ENCODE results near the gene POMT1.

The POMT1 gene

GRCh38 chr9:131484560-131485185 is 18.0 kb upstream of the POMT1 start:
- H3K27ac ChIP-seq (ENCODE audit: low read length), result no peak overlapping the region
- no peaks in the 10 kb centered on the region for H3K4me1 ChIP-seq (ENCODE audit: insufficient read depth, low read length)
- H3K27me3 ChIP-seq (ENCODE audit: insufficient read depth, low read length, poor library complexity), result no peaks in the 10 kb centered on the region
- TF ChIP-seq CTCF (IDR thresholded peaks at IDR 0.05; ENCODE audit: borderline replicate concordance, extremely low read depth, low read length, poor library complexity, severe bottlenecking), result no peak
- no peak for TF ChIP-seq EZH2 (IDR thresholded peaks at IDR 0.05; ENCODE audit: borderline replicate concordance, low read depth, low read length, severe bottlenecking)
- DNase-seq (no peak), ATAC-seq (ENCODE audit: insufficient read depth, low read depth) (no peak)
- H3K36me3 ChIP-seq (ENCODE audit: insufficient read depth, low read length), result peaks cover 97% of the 10 kb centered on the region
- H3K4me3 ChIP-seq (ENCODE audit: low read depth in 1 of 2, low read length in 2 of 2), result no peak overlapping the region
- H3K79me2 ChIP-seq (ENCODE audit: insufficient read depth, low read length), result peaks cover 3% of the 10 kb centered on the region; the same call in 1 of the 2 replicates
- peaks cover 44% of the 10 kb centered on the region; the same call in 1 of the 2 replicates for H4K20me1 ChIP-seq (ENCODE audit: insufficient read depth, low read length)
- H3K4me2 ChIP-seq (ENCODE audit: insufficient read depth, low read length), result no peak overlapping the region
- no peak overlapping the region for H2AFZ ChIP-seq (ENCODE audit: low read depth, low read length)
- no peaks in the 10 kb centered on the region for H3K9me3 ChIP-seq (ENCODE audit: insufficient read depth, low read length, severe bottlenecking)
- no peak overlapping the region for H3K9ac ChIP-seq (ENCODE audit: low read depth, low read length)

GRCh38 chr9:131485206-131485605 is 17.5 kb upstream of the POMT1 start:
- ATAC-seq (ENCODE audit: insufficient read depth, low read depth), result no peak
- Histone ChIP-seq H3K9me3 (ENCODE audit: insufficient read depth, low read length, severe bottlenecking) (no peaks in the 10 kb centered on the region), H4K20me1 (ENCODE audit: insufficient read depth, low read length) (peaks cover 40% of the 10 kb centered on the region; the same call in 1 of the 2 replicates), H3K27me3 (ENCODE audit: insufficient read depth, low read length, poor library complexity) (no peaks in the 10 kb centered on the region), H3K4me3 (ENCODE audit: low read depth in 1 of 2, low read length in 2 of 2) (no peak overlapping the region), H3K4me1 (ENCODE audit: insufficient read depth, low read length) (no peaks in the 10 kb centered on the region), H3K36me3 (ENCODE audit: insufficient read depth, low read length) (peaks cover 97% of the 10 kb centered on the region), H3K4me2 (ENCODE audit: insufficient read depth, low read length) (no peak overlapping the region), H3K79me2 (ENCODE audit: insufficient read depth, low read length) (peaks cover 3% of the 10 kb centered on the region; the same call in 1 of the 2 replicates), H3K27ac (ENCODE audit: low read length) (no peak overlapping the region), H3K9ac (ENCODE audit: low read depth, low read length) (no peak overlapping the region), H2AFZ (ENCODE audit: low read depth, low read length) (no peak overlapping the region)
- no peak for DNase-seq
- TF ChIP-seq EZH2 (IDR thresholded peaks at IDR 0.05; ENCODE audit: borderline replicate concordance, low read depth, low read length, severe bottlenecking) (no peak), CTCF (IDR thresholded peaks at IDR 0.05; ENCODE audit: borderline replicate concordance, extremely low read depth, low read length, poor library complexity, severe bottlenecking) (no peak)

GRCh38 chr9:131485728-131486422 is 16.8 kb upstream of the POMT1 start:
- H3K79me2 ChIP-seq (ENCODE audit: insufficient read depth, low read length), result peaks cover 3% of the 10 kb centered on the region; the same call in 1 of the 2 replicates
- TF ChIP-seq EZH2 (IDR thresholded peaks at IDR 0.05; ENCODE audit: borderline replicate concordance, low read depth, low read length, severe bottlenecking) (no peak), CTCF (IDR thresholded peaks at IDR 0.05; ENCODE audit: borderline replicate concordance, extremely low read depth, low read length, poor library complexity, severe bottlenecking) (no peak)
- no peak overlapping the region for H2AFZ ChIP-seq (ENCODE audit: low read depth, low read length)
- no peaks in the 10 kb centered on the region for H3K9me3 ChIP-seq (ENCODE audit: insufficient read depth, low read length, severe bottlenecking)
- ATAC-seq (ENCODE audit: insufficient read depth, low read depth) (peak; percentile 28; the same call in 2 of the 3 replicates), DNase-seq (no peak)
- H3K36me3 ChIP-seq (ENCODE audit: insufficient read depth, low read length), result peaks cover 97% of the 10 kb centered on the region
- no peaks in the 10 kb centered on the region for H3K4me1 ChIP-seq (ENCODE audit: insufficient read depth, low read length)
- H4K20me1 ChIP-seq (ENCODE audit: insufficient read depth, low read length), result peaks cover 42% of the 10 kb centered on the region; the same call in 1 of the 2 replicates
- H3K27me3 ChIP-seq (ENCODE audit: insufficient read depth, low read length, poor library complexity), result no peaks in the 10 kb centered on the region
- H3K4me2 ChIP-seq (ENCODE audit: insufficient read depth, low read length), result no peak overlapping the region
- no peak overlapping the region for H3K9ac ChIP-seq (ENCODE audit: low read depth, low read length)
- no peak overlapping the region for H3K4me3 ChIP-seq (ENCODE audit: low read depth in 1 of 2, low read length in 2 of 2)
- no peak overlapping the region for H3K27ac ChIP-seq (ENCODE audit: low read length)
